ENCODE results near the gene DOK6.
"Not testable (repeated sequence)": the region's sequence is repeated elsewhere in the genome, so short reads cannot be mapped to it uniquely, and the experiment has no call there.

DOK6 gene

DNA sequence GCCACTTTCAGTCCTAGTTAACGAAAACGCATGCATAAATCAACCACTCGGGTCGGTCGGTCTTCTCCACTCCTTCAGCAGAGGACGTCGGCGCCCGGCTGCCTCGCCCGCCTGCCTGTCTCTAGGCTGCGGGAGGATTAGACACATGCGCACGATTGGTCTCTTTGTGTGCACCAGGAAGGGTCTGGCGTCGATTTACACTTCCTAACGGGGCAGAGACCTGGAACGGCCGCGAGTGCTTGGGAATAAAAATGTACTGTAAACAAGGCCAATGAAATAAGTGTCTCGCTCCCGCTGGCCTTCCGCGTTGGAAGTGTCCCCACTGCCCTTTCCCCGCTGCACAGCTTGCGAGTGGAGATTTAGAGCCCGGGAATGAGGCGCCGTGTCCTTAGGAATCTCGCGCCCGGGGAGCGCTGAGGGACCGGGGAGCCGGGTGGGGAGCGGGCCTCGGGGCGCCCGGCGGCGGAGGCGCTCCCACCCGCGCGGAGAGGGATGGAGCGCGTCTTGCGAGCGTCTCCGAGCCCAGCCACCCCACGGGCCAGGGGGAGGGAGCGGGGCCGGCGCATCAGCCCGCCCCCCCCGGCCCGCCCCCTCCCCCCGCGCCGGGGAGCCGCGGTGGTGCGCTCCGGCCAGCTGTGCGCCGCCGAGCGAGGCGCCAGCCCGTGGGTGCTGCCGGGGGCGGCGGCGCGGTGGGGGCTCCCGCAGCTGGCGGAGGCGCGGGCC, at the start of gene DOK6:
Gene DOK6 (plus strand): TSS at position 636 of the 723 bp plus-strand sequence.
- DNase-seq = peak; percentile 70

DNA sequence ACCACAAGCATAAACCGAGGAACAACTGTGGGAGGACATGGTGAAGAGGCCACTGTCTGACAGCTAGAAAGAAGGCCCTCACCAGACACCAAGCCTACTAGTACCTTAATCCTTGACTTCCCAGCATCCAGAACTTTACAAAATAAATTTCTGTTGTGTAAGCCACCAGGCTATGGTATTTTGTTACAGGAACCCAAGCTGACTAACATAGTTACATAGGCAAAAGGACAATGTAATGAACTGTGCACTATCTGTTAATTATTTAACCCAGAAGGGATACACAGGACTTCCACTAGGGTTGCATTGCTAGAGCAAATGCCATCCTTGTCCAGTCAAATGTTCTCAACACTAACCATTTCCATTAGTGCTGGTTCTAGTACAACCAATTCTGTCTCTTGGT, 47.7 kb upstream of the DOK6 start:
- DNase-seq = no peak

DNA sequence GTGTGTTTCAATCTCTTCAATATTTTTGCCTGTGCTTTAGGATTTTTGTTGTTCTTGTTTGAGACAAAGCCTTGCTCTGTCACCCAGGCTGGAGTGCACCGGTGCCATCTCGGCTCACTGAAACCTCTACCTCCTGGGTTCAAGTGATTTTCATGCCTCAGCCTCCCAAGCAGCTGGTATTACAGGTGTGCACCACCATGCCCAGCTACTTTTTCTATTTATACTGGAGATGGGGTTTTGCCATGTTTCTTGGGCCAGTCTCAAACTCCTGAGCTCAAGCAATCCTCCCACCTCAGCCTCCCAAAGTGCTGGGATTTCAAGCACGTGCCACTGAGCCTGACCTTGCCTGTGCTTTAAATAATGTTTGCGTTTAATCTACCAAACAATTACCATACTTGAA, 43.1 kb upstream of the DOK6 start:
- no peak for DNase-seq

DNA sequence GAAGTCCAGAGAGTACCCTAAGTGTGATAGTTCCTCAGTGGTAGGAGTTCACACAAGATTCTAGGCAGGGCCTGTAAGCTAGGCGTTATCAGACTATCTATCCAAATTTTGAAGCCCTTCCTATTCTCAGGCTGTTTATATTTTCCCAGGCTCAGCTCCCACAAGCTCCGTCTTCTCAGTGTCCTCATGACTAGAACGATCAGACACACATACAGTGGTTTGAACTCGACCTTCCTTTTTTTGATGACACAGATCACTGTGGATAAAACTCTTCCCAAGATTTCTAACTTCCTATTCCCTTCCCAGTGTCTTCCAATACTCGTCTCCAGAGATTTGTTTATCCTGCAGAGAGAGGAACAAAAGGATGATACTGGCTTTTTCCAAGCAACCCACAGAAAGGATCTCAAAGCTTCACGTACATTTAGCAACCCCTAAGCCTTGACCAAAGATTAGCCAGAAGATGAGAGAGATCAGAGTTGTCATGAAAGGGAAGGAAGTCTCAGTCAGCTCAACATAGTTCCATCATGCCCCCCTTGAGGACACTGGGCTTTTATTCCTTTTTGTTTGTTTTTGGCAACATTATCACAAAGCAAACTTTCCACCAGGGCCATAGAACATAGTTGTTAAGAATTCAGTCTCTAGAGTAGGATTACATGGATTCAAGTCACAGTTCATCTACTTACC, 42.3 kb upstream of the DOK6 start:
- no peak for DNase-seq

DNA sequence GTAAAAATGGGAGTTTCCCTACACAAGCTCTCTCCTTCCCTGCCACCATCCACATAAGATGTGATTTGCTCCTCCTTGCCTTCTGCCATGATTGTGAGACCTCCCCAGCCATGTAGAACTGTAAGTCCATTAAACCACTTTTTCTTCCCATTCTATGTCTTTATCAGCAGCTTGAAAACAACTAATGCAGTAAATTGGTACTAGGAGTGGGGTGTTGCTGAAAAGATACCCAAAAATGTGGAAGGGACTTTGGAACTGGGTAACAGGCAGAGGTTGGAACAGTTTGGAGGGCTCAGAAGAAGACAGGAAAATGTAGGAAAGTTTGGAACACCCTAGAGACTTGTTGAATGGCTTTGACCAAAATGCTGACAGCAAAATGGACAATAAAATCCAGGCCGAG, 40.9 kb upstream of the DOK6 start:
- DNase-seq = not testable (repeated sequence)

DNA sequence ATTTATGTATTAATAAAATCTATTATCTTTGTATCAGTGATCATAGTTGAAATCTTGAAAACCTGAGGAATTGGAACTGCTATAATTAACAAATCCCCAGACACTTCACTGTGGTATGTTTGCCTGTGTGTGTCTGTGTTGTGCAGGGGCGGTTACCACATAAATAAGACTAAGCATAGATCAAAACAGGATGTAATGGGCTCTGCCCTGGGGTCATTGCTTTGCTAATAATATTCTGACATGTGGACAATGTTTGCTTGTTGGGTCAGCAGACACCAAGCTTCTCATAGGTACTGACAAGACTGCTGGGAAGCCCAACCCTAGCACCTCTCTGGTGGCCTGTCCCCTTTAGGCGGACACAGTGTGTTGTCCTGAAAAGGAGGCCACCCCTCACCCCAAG, 35.8 kb upstream of the DOK6 start:
- DNase-seq = no peak

DNA sequence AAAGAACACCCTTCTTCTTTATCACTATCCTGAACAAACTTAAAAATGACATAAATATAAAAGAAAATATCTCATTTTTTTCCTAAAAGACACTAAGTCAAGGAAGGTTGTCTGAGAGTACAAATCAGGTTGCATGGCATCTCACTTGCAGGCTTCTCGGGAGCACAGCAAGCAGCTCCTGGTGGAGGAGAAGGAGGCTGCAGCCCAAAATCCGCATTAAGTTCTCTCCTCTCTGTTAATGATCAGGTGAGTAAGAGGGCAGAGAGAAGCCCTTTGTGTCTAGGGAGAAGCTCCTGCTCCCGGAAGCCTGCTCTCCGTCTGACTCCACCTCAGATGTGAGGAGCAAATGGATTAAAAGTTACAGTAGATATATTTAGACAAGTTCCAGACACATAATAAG, 35.0 kb upstream of the DOK6 start:
- DNase-seq = no peak

DNA sequence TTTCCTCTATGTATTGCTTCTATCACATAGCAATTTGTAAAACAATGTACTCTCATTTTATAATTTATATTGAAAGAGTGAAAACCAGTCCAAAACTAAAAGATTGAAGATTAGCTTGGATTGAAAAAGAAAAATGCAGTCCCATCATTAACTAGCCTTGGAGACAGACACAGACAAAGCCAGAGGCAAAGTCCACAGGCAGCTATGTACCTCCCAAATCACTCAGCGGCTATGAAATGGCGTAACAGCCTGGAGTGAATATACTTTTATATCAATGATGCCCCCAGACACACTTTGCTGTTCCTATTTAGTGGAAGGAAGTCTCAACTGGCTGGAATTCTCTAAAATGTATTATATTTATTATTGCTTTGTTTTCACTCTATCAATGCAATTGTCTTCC, 33.6 kb upstream of the DOK6 start:
- no peak for DNase-seq

DNA sequence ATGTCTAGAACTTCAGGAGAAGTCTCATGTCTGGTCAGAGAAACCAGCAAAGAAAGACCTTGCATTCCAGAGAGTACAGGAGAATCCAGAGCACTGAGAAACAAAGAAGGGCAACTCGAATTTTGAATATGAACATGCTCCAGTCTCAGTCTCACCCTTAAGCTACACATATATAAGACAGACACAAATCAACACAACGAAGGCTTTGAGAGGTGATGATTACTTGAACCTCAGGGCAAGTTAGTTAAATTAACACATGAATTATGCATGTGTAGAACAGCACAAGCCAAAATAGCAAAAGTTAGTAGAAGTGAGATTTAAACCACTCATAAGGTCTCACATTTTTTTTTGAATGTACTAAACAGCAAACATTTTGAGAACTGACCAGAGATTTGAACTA, 29.0 kb upstream of the DOK6 start:
- DNase-seq = no peak

DNA sequence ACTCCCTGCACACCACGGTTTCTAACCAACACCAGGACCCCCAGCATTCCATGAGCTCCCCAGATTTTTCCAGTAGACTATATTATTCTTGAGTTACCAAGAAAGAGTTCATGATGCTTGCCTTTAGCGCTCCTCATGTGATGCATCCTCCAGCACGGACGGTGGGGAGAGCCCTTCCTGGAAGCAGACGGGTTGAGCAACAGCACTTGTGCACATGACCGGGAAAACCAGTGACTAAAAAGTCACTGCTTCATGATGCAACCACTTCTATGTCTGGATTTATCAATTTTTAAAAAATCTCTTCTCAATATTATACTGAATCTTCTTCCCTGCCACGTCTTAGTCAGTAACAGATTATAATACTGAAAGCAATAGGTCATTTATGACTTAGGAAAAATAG, 20.4 kb upstream of the DOK6 start:
- DNase-seq = no peak

DNA sequence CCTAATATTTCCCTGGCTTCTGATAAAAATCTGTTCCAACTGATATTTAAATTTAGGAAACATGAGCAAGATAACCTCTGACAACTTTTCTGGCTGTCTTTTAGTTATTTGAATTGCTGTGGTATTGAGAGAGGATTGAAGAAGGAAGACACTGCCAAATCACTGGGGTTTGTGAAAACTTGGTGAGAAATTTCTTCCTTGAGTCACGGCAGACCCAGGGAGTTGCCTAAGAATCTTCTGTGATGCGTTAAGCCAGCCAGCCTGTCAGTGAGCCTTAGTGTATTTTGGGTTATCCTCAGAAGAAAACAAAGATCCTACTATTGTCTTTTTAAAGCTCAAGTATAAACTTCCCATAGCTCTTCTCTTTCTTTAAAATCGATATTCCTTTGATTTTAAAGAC, 17.5 kb upstream of the DOK6 start:
- DNase-seq = peak; percentile 40

DNA sequence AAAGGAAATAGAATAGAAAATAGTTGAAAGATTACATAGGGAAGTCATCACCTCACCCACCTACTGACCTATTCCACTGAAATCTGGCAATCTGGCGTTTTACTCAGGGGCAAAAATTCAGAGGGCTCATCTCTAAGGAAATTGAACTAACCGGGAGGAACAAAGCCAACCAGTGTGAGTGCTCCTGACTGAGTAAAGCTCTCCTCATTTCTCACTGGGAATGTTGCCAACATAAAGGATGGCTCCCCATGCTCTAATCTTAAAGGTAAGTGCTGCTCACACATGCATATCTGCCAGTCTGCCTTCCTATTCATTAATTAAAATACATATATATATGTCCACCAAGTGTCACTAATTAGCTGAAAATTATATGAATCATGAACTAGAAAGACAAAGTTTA, 13.5 kb upstream of the DOK6 start:
- DNase-seq = no peak

DNA sequence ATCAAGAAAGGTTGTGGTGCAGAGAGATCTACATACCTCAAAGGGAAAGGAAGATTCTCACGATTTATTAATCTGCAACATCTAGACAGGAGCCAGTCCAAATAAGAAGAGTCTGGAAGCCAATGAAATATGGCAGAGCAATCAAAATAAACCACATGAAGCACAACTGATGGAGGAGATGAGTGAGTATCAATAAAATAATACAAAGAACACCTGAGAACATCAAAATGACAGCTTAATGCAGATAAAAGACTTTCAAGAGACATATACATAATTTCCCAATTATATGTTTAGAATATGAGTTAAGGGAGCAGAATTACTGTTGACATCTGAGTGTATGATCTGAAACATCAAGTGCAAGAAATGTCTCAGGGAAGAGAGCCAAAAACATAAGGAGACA, 12.5 kb upstream of the DOK6 start:
- DNase-seq = no peak

DNA sequence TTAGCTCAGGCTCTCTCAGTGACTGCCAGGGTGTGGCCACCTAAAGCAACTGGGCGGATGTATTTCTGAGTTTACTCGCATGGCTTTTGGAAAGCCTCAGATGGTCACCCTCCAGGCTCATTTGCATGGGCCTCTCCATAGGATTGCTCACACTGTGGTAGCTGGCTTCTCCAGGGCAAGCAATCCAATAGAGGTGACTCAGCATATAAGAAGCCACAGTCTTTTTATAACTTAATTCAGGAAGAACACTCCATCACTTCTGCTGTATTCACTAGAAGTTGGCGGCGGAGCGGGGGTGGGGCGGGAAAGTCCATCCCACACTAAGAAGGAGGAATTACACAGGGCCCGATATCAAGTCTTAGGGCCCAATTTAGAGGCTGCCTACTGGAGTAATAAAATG, 3.6 kb upstream of the DOK6 start:
- no peak for DNase-seq

DNA sequence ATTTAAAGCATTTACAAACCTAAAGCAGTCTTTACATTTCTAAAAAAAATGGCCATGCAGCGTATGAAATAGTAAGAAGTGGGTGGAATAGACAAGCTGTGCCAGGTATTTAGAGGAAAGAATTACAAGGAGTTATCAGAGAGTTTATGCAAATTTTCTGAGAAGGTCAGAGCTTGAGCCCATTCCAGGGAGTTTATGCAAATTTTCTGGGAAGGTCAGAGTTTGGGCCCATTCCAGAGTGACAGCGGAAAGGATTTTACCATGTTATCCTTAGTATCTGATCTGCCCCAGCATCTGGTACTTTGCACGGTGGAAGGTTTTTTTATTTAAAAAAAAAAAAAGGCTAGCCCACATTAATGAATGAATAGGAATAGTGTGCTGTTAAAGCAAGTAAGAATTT, 1.4 kb upstream of the DOK6 start:
- DNase-seq = no peak

DNA sequence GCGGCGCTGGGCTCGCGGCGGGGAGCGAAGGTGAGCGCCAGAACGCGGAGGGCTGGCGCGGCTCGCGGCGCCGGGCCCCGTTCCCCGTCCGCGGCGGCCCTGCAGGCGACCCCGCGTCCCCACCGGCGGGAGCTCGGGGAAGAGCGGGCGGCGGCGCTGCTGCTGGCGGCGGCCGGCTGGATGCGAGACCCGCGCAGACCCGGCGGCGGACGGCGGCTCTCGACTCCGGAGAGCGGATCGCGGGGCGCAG, 213 bp downstream of the DOK6 start:
- DNase-seq = no peak

DNA sequence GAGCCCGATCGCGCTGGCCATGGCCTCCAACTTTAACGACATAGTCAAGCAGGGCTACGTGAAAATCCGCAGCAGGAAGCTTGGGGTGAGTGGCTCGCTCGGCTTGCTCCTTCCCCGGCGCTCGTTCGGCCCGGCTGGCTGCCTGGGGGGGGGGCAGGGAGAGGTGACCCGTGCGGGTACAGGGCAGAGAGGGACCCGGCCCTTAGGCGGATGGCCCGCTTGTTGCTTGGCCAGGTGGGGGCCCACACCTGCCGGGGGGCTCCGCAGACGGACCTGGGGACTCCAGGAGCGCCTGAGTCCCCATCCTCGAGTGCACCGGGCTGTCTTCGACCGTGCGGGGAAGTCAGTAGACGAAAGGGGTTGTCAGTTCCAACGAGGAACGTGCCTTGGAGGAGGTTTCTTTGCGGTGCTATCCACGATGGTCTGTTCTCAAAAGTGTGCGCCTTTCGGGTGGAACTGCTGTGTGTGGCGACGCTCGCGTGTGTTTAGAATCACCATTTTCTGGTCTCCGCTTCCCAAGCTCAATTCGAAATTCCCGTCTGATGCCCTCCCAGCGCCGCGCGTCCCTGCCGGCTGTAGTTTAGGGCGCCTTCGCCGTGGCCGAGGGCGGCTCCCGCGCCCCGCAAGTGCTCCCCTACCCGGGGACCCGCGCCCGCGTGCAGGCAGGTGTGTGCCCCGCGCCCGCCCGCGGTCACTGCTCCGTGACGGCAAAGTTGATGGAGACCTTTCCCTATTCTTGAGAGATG, 711 bp downstream of the DOK6 start:
- peak; percentile 6 for DNase-seq

DNA sequence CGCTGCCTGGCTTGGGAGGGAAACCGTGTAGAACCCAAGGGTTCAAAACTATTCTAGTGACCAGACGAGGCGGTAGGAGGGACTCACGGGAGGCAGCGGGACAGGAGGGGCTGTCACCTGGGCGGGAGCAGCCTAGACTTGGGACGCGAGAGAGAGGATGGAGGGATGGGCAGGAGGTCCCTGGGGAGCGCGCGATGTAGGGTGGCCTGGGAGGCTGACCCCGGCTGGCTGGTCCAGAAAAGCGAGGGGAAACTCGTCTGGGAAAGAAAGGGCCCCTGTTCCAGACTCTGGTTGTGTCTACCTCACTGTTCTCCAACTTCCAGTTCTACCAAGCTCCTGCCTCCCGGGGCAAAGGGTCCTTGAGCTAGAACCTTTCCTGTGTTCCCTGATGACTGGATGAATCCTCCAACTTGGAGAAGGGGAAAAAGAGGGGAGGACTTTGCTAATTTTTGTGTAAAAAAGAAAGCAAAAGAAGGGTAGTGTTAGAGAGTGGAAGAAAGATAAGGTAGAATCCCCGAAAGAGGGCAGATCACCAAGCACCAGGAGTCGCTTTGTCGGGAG, 1.4 kb downstream of the DOK6 start:
- DNase-seq = no peak

DNA sequence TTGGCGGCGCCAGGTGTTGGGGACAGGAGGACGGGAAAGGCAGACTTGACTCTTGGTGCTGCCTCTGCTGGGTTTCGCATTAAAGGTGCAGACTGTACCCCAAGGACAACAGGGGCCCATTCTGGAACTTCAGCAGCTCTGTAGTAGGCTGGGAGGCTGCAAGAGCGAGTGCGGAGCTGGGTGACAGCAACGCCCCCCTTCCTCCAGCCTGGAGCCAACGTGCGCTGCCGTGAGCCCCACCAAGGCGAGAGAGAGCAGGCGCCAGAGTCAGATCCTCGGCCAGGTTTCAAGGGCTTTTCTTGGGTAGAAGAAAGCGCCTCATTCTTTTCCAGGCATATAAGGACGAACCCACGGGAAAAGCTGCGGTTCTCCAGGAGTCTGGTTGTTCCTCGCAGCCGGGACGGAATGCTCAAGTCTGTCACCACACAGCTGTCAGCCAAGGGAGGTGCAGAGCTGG, 1.9 kb downstream of the DOK6 start:
- no peak for DNase-seq

DNA sequence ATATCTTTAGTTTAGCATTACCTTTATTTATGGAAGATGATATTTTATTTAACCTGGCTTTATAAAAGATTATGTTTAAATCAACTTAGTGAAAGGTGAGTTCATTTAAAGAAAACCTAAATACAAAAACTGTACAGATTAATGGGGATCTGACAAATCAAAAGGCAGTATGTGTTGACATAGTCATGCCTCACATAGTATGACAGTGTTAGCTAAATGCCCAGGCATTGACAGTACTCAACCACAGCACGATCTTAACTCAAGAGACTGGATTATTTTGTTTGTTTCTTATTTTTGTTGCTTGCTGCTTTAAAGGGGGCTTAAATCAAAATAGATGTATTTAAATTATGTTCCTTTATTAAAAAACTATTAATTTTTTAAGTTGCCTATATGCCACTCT, 7.8 kb downstream of the DOK6 start:
- no peak for DNase-seq

DNA sequence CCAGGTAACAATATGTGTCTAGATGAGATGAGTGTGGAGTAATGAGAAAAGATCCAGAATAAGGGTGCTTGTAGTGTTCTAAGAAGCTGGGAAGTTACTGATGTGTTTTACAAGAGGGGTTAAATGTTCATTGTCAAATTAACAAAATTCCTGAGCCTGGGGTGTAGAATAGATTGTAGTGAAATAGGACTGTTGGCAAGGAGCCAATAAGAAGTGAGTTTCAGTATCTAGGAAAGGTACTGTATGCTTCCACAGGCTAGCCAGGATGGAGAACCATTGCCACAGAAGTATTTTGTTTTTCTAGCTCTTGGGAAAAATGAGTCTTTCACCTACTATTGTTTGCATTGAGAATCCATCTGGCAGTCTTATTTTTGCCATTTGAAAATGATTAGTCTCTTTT, 10.5 kb downstream of the DOK6 start:
- no peak for DNase-seq

DNA sequence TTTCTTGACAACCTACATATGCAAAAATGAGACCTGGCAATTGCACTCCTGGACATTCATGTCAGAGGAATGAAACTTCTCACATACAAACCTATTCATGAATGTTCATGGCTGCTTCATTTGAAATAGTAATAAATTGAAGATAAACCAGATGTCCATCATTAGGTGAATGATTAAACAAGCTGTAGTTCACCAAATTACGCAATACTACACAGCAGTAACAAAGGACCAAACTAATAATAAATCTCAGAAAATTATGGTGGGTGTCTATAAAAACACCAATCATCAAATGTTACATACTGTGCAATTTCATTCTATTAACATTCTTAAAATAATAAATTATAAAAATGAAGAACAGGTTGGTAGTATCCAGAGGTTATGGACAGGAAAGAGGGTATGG, 13.5 kb downstream of the DOK6 start:
- DNase-seq = no peak

DNA sequence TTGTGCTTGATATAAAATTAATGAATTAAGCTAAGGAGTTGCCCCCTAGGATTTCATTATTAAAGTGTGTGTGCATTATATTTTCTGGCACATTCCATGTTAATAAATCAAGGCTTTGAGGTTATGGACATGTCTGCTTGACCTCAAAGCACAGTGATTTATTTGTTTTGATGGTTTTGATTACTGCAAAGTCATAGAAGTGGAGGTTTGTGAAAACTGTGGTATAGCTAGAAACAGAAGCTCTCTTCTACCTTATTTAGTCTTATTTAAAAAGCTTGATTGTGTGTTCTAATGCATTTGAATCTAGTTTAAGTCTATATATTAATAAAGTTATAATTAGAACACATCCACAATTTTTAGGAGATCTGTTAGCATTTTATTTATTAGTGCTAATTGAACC, 32.2 kb downstream of the DOK6 start:
- no peak for DNase-seq

DNA sequence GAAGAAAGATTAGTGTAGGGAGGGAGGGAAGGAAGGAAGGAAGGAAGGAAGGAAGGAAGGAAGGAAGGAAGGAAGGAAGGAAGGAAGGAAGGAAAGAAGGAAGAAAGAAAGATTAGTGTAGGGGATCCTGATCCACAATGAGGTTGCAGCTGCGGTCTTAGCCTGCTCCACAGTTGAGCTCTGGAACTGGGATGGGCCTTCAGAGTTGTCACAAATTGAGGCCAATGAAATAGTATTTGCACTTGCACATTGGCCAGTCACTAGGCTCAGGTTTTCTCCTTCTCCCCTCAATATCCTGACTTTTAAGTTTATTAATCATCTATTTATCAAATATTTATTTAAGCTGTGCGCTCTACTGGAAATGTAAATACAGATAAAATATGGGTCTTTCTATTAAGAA, 34.3 kb downstream of the DOK6 start:
- DNase-seq = no peak
